ENCODE data around the gene RSRC1.
"Not testable (repeated sequence)": the region's sequence is repeated elsewhere in the genome, so short reads cannot be mapped to it uniquely, and the experiment has no call there.

The RSRC1 gene

DNA sequence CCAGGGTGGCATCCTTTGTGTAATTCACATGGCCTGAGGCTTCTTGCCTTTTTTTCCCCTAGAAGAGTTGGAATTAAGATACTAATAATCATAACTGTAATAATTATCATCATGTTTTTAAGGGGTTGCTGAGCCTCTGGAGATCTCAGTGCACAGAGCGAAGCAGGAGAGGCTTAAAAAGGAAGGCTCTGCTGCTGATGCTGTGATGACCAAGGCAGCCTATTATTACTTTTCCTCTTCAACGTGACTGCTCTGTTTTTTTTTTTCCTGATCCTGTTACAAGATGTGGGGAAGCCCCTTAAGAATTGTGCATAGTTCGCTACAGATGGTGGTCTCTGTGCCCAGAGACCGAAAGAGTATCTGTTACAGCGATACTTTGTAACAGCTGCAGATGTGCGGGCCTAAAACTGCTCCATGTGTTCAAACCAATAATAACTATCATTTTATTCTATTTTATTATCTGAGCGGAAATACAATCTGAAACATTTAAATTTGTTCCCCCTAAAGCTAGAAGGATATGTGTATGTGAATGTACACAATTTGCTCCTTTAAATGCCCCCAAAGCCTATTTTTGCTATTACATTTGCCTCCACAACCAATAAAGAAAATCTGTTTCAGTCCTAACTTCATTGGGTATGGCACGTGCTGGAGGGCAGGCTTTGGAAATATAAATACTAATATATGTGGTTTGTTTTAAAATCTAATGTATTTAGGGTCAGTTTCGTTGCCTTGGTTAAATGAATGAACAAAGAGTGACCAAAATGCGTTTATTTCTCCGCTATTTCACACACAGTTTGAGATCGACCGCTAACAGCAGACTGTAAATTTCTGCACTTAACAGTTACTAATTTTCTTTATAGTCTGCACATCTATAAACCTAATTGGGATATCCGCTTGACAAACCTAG, 8.3 kb upstream of the RSRC1 start:
- DNase-seq, result no peak

DNA sequence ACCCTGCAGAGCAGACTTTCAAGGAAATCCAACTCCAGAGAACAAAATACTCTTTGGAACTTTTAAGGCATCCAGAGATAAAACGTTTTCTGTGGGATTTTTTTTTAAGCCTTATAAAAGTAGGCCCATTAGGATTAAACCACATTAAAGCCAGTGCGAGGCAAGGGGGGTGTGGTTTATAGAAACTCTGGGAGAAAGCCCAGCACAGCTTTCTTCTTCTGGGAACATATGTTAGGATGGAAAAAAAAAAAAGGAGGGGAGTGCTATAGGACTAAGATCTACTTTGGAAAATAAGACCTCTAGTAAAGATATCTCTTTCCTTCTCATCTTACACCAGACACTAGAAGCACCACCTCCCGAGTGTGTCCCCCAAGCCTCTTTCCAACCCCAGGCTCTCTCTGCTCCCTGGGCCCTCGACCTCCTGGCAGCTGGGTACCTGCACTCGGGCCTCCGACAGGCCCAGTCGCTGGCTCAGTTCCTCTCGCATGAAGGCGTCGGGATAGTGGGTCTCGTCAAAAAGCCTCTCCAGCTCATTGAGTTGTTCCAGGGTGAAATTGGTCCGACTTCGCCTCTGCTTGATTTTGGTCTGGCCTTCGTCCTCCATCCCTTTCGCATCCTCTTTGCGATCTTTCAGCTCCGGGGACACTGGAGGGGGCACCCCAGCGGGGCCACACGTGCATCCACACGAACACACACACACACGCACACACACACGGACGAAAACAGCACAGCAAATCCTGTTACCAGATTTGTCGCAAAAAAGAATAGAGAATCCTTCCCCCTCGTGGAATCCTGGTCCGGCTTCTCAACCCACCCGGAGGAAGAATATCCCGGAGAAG, 7.4 kb upstream of the RSRC1 start:
- DNase-seq, result no peak

DNA sequence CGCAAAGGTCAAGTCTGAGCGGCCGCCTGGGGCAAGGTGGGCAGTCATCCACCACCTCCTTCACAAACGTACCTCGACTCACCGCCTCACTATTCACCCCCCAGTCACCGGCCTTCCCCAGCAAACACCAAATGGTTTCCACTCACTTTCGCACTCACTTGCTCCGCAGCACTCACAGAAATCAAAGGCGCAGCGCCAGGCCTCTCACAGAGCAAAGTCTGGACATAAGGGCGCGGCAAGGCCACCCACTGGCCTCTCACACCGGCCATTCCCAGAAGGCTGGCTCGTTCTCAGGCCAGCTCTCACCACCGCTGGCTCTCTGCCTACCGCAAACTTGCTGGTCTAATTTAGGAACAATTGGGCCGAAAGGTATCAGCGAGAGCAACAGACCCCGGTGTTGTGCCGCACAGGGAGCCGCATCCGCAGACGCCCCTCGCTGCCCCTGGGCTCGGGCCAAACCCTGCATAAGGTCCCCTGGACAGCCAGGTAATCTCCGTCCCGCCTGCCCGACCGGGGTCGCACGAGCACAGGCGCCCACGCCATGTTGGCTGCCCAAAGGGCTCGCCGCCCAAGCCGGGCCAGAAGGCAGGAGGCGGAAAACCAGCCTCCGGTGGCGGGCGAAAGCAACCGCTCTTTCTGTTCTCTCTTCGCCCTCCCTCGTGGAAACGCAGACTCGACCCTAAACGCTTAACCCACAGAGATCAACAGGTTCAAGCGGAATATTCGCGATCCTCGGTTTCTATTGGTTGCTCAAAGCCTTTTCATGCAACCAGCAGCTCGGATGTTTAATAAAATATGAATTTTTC, 6.6 kb upstream of the RSRC1 start:
- no peak for DNase-seq

DNA sequence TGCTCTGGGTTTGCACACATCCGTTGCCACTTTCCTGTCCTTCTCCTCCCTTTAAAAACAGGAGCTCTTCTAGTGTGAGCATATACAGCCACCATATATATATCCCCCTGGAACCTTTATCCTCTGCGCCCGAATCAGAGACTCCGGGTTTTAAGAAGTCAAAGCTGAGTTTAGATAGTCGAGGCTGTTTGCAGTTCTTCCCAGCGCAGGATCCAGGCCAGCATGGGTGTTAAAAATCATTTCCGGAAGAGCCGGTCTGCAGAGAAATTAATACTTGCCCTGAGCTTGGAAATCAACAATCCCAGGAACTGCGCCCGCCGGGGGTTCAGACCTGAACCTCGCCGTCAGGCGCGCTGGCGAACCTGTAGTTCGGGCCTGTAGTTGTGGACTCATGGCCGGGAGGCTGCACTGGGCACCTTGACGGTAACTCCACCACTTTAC, 6.0 kb upstream of the RSRC1 start:
- DNase-seq, result no peak

DNA sequence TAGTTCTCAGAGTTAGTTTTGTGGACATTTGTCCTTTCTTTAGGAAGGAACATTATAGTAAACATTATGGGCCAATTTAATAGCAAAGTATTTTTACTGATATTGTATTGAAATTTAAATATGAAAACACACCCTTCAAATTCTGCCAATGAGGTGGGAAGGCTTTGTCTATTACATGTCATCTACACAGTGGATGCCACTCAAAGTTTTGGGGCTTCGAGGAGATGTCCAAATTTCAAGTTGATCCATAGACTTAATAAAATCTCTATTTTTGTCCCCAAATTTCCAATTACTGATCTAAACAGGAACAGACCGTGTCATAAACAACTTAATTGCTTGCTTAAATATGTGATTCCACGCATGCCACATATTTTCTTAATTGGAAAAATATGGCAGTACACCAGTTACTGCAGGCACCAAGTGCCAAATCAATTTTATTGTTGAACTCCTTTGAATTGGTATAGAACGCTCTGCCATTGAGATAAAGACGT, 5.4 kb upstream of the RSRC1 start:
- DNase-seq, result no peak

DNA sequence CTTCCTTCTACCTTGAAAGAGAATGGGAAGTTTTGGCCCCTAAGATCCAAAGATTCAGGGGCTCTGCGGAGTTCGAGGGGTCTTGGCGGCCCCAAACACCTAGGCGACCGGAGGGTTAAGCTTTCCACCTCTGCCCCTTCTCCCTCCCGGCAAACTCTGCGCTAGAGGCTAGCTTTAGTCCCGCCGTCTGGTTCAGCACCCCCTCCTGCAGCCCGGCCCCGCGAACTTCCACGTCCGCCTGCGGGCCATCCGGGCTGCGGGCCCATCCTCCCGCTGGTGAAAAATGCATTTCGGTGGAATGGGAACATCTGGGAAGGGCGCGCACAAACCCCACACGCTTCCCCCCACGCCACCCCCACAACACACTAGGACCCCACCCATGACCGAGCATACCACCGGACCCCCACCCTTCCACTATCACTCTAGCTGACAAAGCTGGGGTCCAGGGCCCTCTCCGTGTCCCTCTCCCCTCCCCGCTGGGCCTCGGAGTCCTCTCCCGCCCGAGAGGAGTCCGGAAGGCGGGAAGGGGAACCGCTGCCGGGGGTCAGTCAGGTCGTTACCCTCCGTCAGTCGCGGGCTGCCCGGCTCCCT, 4.7 kb upstream of the RSRC1 start:
- no peak for DNase-seq

DNA sequence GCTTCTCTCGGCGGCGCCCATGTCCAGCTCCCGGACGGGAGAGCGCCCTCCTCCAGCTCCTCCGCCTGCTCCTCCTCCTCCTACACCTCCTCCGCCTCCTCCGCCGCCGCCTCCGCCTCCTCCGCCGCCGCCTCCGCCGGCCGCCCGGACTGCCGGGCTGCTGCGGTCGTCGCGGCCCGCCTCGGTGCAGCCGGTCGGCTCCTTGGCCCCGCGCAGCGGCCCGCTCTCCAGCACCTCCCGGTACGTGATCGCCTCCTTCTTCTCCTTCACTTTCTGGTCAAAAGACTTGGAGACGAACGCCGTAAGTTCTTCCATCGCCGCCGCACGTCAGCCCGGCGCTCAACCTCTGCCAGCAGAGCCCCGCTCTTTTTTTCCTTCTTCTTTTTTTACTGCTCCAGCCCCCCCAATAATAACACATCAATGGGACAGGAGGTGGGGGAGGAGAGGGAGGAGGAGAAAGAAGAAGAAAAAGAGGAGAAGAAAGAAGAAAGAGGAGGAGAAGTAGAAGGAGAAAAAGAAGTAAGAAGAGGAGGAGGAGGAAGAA, 4.1 kb upstream of the RSRC1 start:
- DNase-seq, result no peak

DNA sequence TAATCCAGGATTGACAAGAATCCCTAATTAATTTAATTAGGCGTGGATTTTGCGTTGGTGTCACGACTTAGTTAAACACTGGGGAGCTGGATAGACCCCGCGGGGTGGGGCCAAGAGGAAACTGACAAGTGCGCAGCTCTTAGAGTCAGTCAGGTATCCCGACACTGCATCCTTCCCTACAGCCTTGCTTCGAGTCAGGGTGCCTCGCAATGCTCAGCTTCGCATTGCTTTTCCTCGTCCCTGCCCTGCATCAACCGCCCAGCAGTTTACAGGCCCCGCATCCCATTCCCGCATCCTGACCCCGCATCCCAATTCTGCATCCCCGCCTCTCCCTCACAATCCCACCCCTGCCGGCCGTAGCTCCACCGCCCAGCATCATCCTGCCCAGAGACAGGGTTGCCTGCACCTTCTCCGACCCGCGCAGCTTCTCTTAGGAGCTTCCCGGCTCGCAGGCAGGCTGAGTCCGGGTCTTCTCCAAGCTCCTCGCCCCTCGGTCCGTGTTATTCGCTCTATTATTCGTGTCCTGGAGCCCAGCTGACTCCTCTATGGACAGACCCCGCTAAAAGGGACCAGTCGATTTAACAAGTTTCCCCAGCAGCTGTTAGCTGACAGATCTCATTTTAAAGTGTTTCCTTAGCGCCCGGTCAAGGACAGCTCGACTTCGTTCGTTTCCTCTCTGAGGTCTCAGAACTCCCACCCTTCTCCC, 3.0 kb upstream of the RSRC1 start:
- DNase-seq, result no peak

DNA sequence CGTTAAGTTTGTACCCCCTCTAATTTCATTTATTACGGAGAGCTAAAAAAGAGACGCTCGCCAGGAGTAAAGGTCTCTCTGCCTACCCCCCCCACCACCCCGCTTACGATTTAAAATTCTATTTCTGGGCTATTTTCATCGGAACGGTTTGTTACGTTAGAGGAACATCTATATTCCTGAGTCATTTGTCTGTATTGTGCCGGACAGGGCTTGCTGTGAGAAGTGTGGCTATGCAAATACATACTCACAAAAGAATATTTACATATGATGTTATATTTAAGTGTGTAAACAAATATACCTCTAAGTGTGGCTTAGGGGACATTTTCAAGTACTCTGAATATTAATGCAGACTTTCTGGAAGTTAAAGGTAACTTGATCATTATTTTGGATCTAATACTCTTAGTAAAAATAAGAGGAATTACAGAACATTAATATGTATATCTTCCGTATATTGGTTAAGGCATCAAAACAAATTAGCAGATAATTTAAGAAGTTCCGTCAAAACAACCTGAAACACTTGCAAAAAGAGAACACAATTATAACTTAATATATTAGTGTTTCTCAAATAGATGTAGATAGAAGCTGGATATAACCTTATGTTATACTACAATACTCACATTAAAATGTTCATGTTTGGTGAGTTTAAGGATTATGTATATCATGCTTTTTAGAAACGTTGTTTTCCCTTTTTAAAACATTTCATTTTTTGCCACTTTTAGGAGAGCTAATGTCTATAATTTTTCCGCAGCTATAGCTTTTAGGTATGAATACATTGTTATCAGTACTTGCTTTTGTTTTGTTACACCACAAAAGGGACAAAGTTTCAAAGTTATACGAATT, 2.1 kb upstream of the RSRC1 start:
- no peak for DNase-seq

DNA sequence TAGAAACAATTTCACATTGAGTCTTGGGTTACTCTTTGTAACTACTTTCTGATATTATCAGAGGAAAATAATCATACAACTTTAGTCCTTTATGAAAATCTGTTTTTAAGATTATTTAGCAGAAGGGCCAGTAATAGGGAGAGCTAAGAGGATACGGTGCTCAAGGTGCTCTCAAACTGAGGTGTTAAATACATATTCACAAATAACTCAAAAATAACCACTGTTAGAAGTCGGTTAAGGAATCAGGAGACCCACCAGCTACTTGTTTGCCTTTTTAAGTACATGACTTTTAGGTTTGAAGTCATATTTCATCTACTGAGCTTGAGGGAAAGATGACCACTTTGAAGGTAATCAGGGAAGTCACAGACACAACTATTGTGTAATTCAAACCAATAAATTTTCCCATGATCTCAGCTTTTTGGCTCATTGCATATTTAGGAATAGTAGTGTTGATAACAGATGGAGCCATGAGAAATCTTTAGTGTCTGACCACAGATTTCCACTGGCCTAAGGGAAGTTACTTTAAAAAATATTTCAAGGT, 1.4 kb upstream of the RSRC1 start:
- DNase-seq, result no peak

DNA sequence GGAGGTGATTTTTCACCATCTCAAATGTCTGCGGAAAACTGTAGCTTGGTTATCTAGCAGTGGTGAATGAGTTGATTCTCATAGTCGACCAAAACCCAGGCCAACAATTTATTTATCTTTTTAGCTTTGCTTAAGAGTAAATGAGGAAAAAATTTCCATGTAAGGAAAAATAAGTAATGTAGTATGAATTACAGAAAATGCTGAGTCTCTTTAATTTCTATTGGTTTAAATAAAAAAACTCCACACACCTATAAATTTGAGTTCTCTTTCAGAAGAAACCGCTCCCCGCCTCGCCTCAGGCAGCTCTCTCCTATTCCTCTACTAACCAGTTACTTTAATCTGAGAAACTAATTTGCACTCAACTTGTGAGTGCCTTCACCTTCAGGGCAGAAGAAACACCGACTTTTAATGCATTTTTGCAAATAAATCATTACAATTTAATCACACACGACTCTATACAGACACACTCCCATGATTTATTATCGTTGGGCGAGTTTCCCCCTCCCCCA, 540 bp upstream of the RSRC1 start:
- DNase-seq, result no peak

DNA sequence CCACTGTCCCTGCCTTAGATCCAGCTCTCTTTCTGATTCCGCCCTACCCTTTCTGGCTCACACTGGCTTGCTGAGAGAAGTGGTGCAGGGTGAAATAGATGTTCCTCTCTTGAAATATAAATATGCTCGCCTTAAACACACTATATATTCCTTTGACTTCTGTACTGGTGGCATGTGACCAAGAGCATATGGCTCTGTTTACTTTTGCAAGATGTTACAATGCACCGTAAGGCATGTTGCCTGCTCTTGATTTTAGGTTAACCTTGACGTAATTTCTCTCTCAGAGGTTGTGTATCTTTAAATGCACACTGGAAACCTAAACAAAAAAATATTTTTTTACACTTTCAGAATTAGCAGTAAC, 749 bp downstream of the RSRC1 start:
- DNase-seq, result no peak

DNA sequence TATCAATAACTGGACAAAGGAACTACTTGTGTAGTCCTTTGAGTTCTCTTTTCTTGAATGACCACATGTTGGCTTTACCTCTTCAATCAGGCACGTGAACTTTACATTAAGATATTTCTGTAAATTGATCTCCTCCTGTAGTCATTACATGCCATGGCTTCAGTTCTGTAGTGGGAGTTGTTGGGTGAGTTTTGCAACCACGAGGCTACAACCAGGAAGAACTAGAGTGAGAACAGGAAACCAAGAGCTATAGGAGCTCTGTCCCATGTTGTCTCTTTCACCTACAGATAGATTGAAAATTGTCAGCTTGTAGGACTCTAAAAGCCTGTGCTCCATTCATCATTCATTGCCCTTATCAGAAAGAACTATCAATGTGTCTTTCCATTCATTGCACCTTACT, 2.0 kb downstream of the RSRC1 start:
- no peak for DNase-seq

DNA sequence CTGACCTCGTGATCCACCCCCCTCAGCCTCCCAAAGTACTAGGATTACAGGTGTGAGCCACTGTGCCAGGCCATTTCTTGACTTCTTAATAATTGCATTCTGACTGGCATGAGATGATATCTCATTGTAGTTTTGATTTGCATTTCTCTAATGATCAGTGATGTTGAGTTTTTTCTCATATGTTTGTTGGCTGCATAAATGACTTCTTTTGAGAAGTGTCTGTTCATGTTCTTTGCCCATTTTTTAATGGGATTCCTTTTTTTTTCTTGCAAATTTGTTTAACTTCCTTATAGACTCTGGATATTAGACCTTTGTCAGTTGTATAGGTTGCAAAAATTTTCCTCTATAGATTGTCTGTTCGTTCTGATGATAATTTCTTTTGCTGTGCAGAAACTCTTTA, 3.7 kb downstream of the RSRC1 start:
- not testable (repeated sequence) for DNase-seq

DNA sequence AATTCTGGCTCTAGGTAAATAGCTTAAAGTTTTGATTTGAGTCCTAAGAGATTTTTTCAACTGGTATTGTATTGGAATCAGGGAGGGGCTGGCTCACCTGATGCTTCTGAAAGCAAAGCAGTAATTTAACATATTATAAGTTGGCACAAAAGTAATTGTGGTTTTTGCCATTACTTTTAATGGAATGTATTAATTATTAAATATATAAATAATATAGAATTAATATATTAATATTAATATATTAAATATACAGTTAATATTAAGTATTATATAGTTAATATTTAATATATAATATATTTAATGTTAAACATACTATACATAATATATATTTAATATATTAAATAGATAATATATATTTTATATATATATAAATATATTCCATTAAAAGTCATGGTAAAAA, 10.4 kb downstream of the RSRC1 start:
- no peak for DNase-seq

DNA sequence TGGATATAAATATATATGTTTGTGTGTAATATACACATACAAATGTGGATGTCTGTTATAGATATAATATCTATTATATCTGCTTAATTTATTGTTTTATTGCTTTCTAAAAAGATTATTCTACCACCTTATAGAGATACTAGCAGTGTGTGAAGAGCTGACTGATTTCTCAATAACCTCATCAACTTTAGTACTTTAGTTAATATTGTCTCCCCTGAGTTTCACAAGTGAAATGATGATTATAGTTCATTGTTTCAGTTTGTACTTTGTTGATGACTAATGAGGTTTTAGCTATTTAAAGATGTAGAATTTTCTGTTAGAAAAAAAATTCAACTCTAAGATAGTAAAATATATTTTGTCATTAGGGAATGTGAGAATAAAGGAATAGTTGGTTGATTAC, 11.4 kb downstream of the RSRC1 start:
- DNase-seq, result no peak

DNA sequence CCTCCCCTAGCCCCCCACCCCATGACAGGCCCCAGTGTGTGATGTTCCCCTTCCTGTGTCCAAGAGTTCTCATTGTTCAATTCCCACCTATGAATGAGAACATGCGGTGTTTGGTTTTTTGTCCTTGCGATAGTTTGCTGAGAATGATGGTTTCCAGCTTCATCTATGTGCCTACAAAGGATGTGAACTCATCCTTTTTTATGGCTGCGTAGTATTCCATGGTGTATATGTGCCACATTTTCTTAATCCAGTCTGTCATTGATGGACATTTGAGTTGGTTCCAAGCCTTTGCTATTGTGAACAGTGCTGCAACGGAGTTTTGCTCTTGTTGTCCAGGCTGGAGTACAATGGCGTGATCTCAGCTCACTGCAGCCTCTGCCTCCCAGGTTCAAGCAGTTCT, 12.8 kb downstream of the RSRC1 start:
- DNase-seq, result not testable (repeated sequence)

DNA sequence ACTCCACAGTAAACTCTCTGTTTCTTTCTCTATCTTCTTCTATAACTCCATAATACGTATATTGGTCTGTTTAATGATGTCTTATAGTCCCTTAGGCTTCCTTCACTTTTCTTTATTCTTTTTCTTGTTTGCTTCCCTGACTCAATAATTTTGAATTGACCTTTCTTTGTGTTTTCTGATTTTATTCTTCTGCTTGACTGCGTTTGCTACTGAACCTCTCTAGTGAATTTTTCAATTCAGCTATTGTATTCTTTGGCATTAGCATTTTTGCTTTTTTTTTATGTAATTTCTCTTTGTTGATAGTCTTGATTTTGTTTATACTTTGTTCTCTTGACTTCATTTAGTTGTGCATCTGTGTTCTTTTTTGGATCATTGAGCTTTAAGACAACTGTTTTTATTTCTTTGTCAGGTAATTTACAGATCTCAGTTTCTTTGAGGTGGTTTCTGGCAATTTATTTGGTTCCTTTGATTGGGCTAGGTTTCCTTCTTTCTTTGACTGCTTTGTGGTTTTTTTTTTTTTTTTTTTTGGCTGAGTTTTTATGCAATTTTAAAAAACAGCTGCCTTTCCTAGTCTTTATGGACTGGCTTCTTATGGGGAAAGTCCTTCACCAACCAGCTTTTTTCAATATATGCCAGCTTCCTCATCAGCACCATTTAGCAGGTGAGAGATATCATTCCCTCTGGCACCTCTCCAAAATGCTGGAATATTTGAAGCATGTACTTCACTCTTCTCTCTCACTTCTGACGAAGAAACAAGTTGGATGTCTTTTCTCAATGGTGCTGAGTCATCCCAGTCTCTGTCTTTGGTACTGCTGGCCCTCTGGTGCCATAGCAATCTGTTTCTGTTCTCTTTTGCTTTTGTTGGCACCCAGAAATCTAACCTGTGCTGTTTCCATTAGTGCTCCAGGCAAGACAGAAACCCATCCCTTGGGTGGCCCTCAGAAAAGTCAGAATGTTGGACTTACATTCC, 17.6 kb downstream of the RSRC1 start:
- DNase-seq, result no peak

DNA sequence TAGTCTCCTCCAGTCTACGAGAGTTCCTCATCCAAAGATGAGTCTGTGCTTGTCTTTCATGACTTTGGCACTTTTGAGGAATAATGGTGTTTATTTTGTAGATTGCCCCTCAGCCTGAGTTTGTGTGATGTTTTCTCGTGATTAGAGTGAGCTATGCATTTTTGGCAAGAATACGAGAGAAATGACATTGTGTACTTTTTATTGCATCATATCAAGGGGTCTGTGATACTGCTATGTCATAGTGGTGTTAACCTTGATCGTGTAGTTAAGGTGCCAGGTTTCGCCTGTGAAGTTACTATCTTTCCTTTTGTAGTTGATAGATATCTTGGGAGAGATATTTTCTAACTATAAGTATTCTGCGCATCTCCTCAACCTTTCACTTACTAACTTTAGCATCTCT, 18.9 kb downstream of the RSRC1 start:
- DNase-seq, result no peak
